Dermis blood vessel endothelial cell (primary cell): ENCODE measurements around the gene MAPRE3. TPM values are rescaled to one million over a fixed set of nuclear protein-coding genes. Genes with fewer than 3 reads are reported as not detected.
A peak's percentile ranks its signal among the peaks of the same experiment; 100 is the strongest.

Source experiments
- DNase-seq: peaks from one replicate; pipeline ENCODE4 v3.0.0; 2010
- total RNA-seq: library from RNA; depleted of rRNA; stranded (reverse); fragments of >200 nt; gene quantifications from 2 replicates; pipeline ENCODE4 v1.2.3, GENCODE V29; 2014

MAPRE3 gene
- total RNA-seq, 1 donor from 2014 or later = 0.17 TPM

- DNase-seq = no peak
Measured at GRCh38 chr2:26950246-26950645, 20.2 kb upstream of the MAPRE3 start.

GRCh38 chr2:26951236-26951635 lies 19.2 kb upstream of the MAPRE3 start:
- no peak for DNase-seq

GRCh38 chr2:26952374-26952773 lies 18.1 kb upstream of the MAPRE3 start:
- DNase-seq = no peak

- DNase-seq = no peak
Measured at GRCh38 chr2:26954135-26954534, 16.3 kb upstream of the MAPRE3 start.

- no peak for DNase-seq
Measured at GRCh38 chr2:26957041-26957440, 13.4 kb upstream of the MAPRE3 start.

- no peak for DNase-seq
Measured at GRCh38 chr2:26957534-26957933, 12.9 kb upstream of the MAPRE3 start.

GRCh38 chr2:26959331-26959730 lies 11.1 kb upstream of the MAPRE3 start:
- no peak for DNase-seq

GRCh38 chr2:26964446-26965130 lies 5.8 kb upstream of the MAPRE3 start:
- no peak for DNase-seq

GRCh38 chr2:26968001-26968400 lies 2.4 kb upstream of the MAPRE3 start:
- DNase-seq = no peak

GRCh38 chr2:26969077-26969844 lies 1.2 kb upstream of the MAPRE3 start:
- no peak for DNase-seq

GRCh38 chr2:26970928-26971627 lies 641 bp downstream of the MAPRE3 start:
- DNase-seq = no peak

- DNase-seq = no peak
Measured at GRCh38 chr2:26971911-26972786, 1.7 kb downstream of the MAPRE3 start.

- DNase-seq = no peak
Measured at GRCh38 chr2:26974352-26974751, 3.9 kb downstream of the MAPRE3 start.

GRCh38 chr2:26975102-26975501 lies 4.7 kb downstream of the MAPRE3 start:
- no peak for DNase-seq

GRCh38 chr2:26975656-26976055 lies 5.2 kb downstream of the MAPRE3 start:
- no peak for DNase-seq

GRCh38 chr2:26976237-26976636 lies 5.8 kb downstream of the MAPRE3 start:
- DNase-seq = no peak

GRCh38 chr2:26977012-26977411 lies 6.6 kb downstream of the MAPRE3 start:
- no peak for DNase-seq

GRCh38 chr2:26978061-26978596 lies 7.7 kb downstream of the MAPRE3 start:
- peak; percentile 39 for DNase-seq

GRCh38 chr2:26979741-26980140 lies 9.3 kb downstream of the MAPRE3 start:
- DNase-seq = no peak

GRCh38 chr2:26980971-26981370 lies 10.5 kb downstream of the MAPRE3 start:
- DNase-seq = no peak

GRCh38 chr2:26982102-26982742 lies 11.8 kb downstream of the MAPRE3 start:
- DNase-seq = peak; percentile 82

- no peak for DNase-seq
Measured at GRCh38 chr2:26983746-26984145, 13.3 kb downstream of the MAPRE3 start.
